Measurements from ENCODE around the gene MAML3.

The MAML3 gene

DNA sequence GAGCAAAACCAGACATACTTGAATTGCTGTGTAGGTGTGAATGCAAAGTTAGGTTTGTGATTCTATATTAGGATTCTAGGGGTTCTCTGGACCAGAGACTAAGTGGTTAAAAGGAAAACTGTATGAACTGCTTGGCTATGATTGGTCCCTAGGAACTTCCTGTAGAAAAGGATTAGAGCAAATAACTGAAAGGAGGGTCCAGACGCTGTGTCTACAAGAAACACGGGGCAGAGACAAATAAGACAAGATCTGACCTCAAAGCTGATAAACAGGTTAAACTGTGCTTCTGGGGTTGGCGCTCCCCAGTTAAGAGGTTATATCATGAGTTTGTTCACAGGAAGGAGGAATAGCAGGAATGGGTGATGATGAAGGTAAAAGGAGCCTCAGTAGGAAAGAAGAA, 304.8 kb downstream of the MAML3 start:
- no peak for DNase-seq (ENCODE audit: low read depth in 2 of 2, low spot score in 1 of 2)

DNA sequence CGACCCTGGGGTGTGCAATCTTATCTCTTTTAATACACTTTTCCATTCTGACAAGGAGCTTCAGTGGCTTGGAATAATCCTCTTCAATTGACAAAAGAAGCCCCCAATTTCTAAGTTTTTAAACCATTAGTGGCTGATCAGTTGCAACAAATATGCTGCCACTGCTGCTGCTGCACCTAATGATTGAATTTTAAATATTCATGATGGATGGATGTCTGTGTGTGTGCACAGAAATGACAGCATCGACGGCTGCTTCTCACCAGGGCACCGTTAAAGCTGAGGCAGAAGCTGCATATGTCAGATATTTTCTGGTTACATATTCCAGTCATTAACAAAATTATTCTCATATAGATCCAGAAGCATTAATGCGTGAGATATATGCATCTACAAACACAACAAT, 306.0 kb downstream of the MAML3 start:
- no peak for DNase-seq (ENCODE audit: low read depth in 2 of 2, low spot score in 1 of 2)

DNA sequence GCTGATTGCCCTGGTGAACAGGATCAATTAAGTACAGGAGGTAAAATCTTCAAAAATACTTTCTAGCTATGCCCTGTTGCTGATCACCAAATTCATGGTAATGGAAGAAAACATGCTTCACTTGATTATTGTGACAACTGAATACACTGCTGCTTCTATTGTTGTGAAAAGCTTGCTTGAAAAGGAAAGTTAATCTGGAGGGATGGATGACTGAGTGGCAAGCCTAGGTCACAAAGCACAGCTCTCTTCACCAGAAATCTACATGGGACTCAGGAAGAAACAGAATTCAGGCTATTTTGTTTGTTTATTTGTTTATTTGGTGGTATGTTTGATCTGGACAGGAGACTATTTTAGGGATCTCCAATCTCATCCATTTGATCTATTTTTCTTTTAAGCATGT, 306.4 kb downstream of the MAML3 start:
- DNase-seq (ENCODE audit: low read depth in 2 of 2, low spot score in 1 of 2): no peak

DNA sequence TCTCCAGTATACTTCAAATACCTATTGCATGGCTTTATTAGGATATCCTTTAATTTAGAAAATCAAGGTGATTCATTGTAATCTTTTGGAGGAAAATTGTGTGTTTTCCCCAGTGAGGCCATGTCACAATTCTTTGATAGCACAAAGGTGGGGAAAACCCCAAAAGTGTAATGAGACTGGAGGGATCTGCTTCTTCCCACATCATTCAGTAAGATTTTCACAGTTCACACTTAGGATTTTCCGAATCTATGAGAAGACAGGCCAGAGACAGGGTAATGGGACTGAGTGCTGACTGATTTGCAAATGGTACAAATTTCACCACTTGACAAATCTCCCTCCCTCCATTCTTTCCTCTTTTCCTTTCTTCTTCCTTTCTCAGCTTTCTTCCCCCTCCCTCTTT, 307.2 kb downstream of the MAML3 start:
- no peak for DNase-seq (ENCODE audit: low read depth in 2 of 2, low spot score in 1 of 2)

DNA sequence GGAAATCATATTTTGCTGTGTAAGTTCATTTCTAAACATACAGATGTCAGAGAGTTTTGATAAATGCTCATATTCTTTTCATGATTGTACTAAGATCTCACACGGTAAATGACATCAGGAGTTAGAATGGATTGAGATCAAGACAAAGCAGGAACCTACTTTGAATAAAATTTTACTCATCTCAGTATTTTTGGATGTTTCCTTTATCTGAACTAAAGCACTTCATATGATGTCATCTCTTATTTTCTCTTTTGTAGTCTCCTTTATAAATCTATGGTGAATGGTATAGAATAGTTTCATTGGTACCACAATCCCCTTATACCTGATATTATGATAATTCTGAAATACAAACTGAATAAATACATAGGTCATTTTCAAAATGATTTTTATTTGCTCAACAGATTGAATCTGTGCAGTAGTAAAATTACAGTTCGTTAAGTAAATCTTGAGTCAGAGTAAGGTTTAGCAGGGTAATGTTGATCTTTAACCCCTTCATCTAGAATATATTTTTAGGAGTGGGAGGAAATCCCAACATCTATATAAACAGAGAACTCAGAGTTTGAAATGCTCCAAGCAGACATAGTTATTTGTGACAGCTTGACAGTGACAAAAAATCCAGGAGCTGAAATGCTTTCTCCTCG, 308.4 kb downstream of the MAML3 start:
- no peak for DNase-seq (ENCODE audit: low read depth in 2 of 2, low spot score in 1 of 2)

DNA sequence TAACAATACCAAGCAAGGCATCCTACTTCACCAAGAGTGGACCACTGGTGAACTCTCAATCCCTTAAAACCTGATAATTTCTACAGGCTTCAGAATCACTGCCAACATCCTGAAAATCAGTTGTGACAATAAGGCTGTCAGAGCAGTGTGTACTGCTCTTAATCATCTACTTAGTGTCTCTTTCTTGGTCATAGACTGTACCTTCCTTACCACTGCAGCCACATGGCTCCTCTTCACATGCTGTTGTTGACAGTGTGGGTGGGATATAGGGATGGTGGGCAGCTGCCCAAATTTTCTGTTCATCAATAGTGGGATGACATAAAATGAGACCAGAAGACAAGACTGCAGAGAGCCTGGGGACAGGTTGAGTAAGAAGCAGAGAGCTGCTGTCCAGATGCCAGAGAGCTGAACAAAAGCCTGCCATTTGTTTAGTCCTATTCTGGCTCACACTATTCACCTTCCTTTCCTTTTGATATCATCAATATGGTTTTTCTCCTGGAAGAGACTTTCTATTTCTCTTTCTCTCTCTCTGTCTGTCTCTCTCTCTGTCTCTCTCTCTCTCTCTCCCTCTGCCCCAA, 309.4 kb downstream of the MAML3 start:
- no peak for DNase-seq (ENCODE audit: low read depth in 2 of 2, low spot score in 1 of 2)

DNA sequence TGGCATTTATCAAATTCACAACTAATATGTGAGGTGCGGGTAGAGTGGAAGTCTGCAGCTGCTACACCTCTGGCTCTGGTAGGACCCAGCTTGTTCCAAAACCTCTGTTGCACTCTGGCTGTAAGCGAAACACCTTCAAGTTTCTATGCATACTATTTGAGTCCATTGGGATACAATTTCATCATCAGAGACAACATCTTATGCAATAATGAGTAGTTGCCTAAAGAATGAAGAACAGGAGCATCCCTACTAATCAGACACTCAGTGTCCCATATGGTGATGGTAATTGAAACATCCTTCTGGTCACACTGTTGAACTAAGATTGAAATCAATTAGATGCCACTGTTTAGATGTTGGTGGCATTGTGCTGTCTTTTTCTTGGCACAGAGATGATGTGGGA, 309.9 kb downstream of the MAML3 start:
- DNase-seq (ENCODE audit: low read depth in 2 of 2, low spot score in 1 of 2): no peak

DNA sequence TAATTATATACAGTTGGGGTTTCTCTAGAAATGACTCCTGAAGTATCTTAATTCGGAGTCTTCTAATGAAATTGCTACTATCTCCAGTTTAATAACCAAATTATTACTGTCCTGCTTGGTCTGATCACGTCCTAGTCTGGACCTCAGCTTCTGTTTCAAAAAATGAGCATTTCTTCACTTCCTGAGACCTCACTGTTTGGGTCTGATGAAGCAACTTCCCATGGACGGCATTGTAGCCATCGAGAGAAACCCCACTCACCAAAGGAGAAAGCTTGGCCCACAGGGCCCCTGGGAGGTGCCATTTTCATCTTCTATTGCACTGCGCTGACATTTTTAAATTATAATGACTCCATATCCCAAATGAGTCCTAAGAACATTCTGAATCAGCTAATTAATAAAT, 310.3 kb downstream of the MAML3 start:
- DNase-seq (ENCODE audit: low read depth in 2 of 2, low spot score in 1 of 2): no peak

DNA sequence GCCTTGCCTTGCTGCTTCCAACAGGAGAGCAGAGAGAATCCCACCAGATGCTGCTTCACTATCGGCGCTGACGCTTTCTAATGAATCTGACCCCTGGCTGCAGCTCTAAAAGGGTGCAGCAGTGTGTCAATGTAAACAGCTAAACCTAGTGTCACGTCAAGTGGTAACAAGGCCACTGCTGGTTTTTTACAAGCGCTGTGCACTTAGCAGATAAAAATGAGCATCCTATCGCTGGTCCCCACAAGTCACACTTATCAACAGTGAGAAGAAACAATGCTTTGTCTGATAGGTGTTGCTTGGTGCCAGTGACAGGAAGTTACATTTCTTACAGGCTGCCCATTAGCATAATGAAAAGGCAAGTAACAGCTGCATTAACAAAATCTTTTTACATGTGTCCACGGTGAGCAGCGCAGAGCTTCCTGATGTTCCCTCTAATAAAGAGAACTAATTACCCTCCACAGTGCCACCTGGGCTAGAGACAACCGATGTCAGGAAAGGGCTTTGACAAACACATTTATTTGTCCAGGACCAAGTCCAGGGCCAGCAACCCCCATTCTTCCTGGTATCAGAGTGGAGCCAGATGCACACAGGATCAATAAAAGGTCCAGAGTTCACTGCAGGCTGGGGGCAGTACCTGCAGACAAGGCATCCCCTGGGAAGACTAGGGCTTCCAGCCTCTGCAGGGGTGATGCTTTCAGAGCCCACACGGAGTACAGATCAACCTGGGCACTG, 312.4 kb downstream of the MAML3 start:
- no peak for DNase-seq (ENCODE audit: low read depth in 2 of 2, low spot score in 1 of 2)

DNA sequence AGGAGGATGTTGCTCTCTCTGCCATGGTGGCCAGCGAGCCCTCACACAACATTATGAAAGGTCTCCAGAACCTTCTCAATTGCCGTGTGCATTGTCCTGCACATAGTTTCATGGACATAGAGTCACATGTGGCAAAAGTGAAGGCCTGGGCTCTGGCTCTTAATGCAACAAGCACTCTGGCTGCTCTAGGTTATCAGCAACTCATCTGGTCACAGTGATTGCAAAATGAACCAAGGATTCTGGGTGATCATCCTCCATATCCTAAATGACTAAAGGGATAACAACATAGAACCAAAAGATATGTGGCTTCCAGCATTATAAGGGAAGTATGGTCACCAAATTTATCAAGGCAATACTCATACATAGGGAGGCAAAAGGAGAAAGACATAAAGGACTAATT, 313.2 kb downstream of the MAML3 start:
- DNase-seq (ENCODE audit: low read depth in 2 of 2, low spot score in 1 of 2): no peak

DNA sequence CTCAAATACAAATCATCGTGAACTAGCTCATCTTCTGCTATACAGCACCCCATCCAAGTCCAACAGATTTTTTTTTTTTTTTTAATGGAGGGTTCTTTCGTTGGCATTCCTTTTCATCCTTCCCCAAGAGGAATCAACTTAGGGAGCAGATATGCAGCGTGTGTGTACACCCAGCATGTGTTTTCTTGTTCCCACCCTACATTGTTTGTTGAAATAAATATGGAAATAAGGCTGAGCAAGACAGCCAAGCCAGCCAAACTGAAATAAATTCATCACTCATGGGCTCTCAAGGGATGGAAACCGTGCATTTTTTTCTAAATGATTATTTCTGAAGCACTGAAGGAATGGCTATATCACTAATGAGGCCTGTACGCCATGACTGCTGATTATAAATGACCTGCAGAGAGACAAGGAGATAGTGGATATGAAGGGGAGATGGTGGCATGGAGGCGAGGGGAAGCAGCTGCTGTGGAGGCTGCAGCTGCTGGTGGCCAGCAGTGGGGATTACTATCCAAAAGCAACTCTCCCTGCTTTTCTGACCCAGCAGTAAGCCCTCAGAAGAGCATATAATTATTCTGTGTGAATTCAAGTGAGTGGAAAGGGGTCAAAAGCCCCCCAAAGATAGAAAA, 314.5 kb downstream of the MAML3 start:
- no peak for DNase-seq (ENCODE audit: low read depth in 2 of 2, low spot score in 1 of 2)

DNA sequence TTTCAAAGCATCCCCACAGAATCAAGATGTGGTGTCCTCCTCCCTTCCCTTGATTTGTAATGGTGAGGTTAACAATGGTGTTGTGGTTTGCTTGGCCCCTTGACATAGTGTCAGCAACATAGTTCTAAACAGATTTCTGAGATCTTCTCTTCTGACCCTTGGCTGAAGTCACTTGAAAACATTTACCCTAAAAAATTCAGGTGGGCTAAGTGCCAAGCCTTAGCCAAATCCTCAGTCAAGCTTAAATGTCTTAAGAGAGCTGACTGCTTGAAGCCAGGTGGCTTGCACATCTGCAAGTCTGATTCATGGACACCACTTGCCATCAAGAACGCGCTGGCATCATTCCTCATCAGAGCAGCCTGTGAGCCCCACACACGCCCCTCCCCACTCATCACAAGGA, 315.2 kb downstream of the MAML3 start:
- no peak for DNase-seq (ENCODE audit: low read depth in 2 of 2, low spot score in 1 of 2)

DNA sequence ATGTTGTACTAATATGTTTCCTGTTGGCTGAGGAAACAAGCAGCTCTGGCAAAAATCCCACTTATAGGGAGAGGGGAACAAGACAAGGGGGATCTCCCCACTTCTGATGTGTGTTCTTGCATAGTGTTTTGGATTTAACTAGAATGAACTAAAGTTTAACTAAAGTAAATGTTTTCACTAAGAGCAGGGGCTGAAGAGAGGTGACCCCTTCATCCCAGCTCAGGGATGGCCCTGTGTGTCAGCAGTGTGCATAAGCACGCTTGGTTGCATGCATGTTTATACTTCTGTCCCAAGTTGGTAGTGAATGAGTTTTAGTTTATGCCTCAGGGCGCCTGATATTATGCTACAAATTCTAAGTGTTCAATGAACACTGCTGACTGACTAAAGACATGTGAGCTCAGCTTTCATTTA, 319.0 kb downstream of the MAML3 start:
- DNase-seq (ENCODE audit: low read depth in 2 of 2, low spot score in 1 of 2): no peak

DNA sequence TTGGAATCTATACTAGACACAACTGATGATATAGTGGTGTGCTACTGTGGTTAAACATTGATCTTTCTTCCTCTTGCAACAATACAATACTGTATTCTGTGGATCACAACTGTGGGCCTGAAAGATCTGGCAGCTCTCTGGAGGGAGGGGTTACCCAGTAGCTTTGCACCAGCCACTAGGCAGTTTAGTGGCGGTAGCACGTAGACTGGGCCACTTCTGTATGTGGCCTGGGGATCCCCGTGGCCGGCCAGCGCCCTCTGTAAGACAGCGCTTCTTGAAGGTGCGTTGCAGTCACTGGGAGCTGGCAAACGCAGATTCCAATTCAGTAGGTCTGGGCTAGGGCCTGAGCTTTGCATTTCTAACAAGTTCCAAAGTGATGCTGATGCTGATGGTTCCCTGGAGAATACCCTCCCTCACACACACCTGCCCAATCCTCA, 319.7 kb downstream of the MAML3 start:
- no peak for DNase-seq (ENCODE audit: low read depth in 2 of 2, low spot score in 1 of 2)

DNA sequence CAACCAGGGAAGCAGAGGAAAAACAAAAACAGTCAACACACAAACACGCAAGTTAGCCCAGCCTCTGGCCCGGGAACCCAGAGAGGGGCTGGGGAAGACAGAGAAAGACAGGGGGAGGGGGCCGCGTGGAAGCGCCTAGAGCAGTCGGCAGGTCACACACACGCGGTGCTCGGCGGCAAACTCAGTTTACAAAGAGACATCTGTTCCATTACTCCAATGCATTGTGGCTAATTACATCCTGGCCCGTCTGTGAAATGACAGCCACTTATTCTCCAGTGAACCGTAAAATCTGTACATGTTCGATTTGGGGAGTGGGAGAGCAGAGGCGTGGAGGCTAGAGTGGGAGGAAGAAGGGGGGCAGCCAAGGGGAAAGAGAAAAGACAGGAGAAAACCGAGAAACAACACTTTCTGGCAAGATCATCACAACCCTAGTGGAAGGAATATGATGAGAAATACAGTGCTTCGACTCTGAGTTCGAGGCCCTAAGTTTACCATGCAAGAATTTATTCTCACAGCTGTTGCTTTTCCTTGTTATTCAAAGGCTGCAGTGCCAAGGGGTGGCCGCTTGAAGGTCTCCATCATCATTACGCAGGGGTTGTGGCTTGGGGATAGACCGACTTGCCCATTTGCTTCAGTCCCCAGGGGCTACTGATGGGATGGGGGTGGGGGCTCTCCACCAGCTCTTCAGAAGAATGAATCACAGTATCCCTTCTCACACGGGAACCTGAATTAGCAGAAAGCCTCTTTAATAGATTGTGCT, 320.7 kb downstream of the MAML3 start:
- DNase-seq (ENCODE audit: low read depth in 2 of 2, low spot score in 1 of 2): no peak

DNA sequence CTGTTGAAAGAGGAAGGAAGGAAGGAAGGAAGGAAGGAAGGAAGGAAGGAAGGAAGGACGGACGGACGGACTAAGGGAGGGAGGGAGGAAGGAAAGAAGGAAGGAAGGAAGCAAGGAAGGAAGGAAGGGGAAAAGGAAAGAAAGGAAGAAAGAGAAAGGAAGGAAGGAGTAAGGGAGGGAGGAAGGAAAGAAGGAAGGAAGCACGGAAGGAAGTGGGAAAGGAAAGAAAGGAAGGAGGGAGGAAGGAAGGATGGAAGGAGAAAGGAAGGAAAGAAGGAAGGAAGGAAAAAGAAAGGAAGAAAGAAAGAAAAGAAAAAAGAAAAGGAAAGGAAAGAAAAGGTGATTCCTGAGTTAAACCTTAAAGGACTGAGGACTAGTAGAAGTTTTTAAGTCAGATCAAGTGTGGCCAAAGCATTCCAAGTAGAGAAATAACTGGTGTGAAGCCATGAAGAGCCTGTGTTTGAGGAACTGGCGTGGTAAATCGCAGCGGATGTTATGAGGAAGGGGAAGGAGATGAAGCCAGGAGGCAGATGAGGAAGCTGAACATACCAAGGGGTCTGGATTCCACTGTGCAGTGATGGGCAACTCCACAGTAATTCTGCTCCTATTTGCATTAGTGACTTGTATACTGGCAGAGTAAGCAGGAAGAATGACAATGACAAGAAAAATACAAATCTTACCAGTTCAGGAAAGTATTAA, 324.9 kb downstream of the MAML3 start:
- no peak for DNase-seq (ENCODE audit: low read depth in 2 of 2, low spot score in 1 of 2)

DNA sequence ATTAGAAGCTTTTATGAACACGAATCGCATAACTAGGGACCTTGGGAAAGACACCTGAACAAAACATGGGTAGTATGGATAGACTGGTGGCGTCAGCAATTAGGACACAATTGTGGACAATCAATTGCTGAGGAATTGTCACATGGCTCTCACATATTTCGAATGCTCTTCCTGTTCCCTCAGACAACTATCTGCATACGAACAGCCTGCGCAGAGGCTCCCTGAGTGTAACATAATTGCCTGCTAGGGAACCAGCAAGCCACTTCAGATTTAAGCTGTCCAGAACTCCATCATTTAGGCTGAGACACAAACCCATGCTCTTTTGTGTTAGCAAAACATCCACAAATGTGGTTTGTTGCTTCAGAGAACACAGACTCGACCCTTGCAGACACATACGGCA, 327.6 kb downstream of the MAML3 start:
- no peak for DNase-seq (ENCODE audit: low read depth in 2 of 2, low spot score in 1 of 2)

DNA sequence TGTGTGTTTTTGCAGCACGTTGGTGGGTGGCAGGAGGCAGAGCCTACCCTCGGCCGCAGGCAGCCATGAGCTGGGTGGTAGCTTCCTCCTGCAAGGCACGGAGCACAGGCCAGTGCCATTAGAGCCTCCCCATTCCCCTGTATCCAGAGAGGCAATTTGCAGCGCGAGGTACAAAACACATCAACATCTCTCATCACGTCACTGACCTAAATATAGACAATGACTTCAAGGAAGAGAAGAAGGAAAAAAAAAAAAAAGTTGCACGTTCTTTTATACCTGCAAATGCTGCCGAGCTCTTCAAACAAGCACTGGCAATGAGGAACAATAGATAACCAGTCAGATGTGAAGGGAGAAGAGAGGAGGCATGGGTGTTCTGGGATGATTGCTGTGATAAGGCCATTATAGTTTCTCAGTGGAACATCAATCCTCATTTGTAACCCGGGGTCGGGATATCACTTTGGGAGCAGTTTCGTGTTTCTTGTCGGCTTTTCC, 328.4 kb downstream of the MAML3 start:
- DNase-seq (ENCODE audit: low read depth in 2 of 2, low spot score in 1 of 2): no peak

DNA sequence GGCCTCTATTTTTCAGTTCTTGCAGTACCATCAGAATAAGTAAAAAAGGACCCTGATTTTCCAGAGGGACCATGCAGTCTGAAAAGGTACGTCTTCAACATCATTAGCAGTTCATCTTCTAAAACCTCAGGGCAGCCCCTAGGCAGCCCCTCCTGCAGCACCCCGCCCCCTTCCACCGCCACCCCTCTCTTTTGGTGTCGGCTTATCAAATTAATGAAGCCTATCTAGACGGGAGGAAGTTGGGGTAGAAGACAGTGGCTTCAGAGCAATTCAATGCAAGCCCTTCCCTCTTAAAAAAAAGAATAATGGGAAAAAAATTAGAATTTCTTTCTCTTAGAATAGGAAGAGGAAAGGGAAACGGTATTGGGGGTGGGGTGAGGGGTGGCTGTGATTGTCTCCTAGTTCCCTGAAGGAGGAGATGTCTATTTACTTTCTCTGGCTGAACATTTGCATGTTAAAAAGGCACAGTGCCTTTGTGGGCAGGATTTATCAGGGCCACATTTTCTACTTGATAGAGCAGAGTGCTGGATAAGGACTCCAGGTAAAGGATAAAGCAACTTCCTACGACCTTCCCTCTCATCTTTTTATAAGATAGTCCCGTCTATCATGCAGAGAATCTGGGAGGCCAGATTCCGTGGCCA, 329.0 kb downstream of the MAML3 start:
- no peak for DNase-seq (ENCODE audit: low read depth in 2 of 2, low spot score in 1 of 2)

DNA sequence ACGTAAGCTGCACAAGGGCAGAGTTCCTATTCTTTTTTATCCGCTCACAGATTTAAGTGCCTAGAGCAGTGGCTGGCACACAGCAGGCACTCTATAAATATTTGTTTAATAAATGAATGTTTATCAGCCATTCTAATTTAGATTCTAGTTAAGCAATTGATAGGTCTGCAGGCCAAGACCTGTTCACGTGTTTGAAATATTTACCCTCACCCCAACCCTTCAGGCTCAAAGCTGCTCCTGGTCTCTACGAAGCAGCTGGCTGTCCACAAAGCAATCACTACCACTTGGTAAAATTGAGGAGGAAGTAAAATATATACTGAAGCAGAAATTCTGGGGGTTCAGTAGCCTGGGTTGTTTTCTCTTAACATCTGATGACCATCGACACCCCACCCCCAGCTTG, 330.2 kb downstream of the MAML3 start:
- DNase-seq (ENCODE audit: low read depth in 2 of 2, low spot score in 1 of 2): no peak
